ENCODE results near the gene MRPL3. TPM values are rescaled to one million over a fixed set of nuclear protein-coding genes. Genes with fewer than 3 reads are reported as not detected.

The MRPL3 gene
- total RNA-seq, 1 experiment from 2014 or later, result 137 TPM

- BruUV-seq (replicated peaks), result no TSS peak
- intact Hi-C loops (cut with micrococcal nuclease; ENCODE audit: unreplicated experiment), result no loop called here
- Histone ChIP-seq H3K4me1 (ENCODE audit: insufficient read depth, low read length, poor library complexity, severe bottlenecking) (no peaks in the 10 kb centered on the region), H3K27ac (ENCODE audit: low read depth, low read length, poor library complexity, severe bottlenecking) (no peak overlapping the region), H3K36me3 (ENCODE audit: insufficient read depth, low read length, poor library complexity, severe bottlenecking) (peaks cover 21% of the 10 kb centered on the region), H3K4me3 (ENCODE audit: low read depth, low read length, poor library complexity, severe bottlenecking) (no peak overlapping the region), H3K9me3 (ENCODE audit: low read depth, low read length, poor library complexity, severe bottlenecking) (no peaks in the 10 kb centered on the region), H3K27me3 (replicated peaks; ENCODE audit: insufficient read depth, low read depth, low read length, poor library complexity) (no peaks in the 10 kb centered on the region)
- POLR2A ChIA-PET (ENCODE audit: low non-redundant PET), result no interaction called here
- no peak for DNase-seq (ENCODE audit: low spot score)
- CTCF ChIA-PET, result no interaction called here
- TF ChIP-seq CTCF (conservative IDR thresholded peaks at IDR 0.05; ENCODE audit: low read depth, low read length) (no peak), EZH2 (IDR thresholded peaks at IDR 0.05; ENCODE audit: borderline replicate concordance, low read depth, low read length, poor library complexity, severe bottlenecking) (no peak)
Measured at GRCh38 chr3:131474115-131474514, 28.7 kb downstream of the MRPL3 start.

GRCh38 chr3:131470377-131470776 lies 32.4 kb downstream of the MRPL3 start:
- no peaks in the 10 kb centered on the region for H3K4me1 ChIP-seq (ENCODE audit: insufficient read depth, low read length, poor library complexity, severe bottlenecking)
- TF ChIP-seq EZH2 (IDR thresholded peaks at IDR 0.05; ENCODE audit: borderline replicate concordance, low read depth, low read length, poor library complexity, severe bottlenecking) (no peak), CTCF (conservative IDR thresholded peaks at IDR 0.05; ENCODE audit: low read depth, low read length) (no peak)
- peaks cover 50% of the 10 kb centered on the region for H3K36me3 ChIP-seq (ENCODE audit: insufficient read depth, low read length, poor library complexity, severe bottlenecking)
- H3K9me3 ChIP-seq (ENCODE audit: low read depth, low read length, poor library complexity, severe bottlenecking), result no peaks in the 10 kb centered on the region
- H3K4me3 ChIP-seq (ENCODE audit: low read depth, low read length, poor library complexity, severe bottlenecking), result no peak overlapping the region
- BruUV-seq (replicated peaks), result no TSS peak
- intact Hi-C loops (cut with micrococcal nuclease; ENCODE audit: unreplicated experiment), result no loop called here
- H3K27me3 ChIP-seq (replicated peaks; ENCODE audit: insufficient read depth, low read depth, low read length, poor library complexity), result no peaks in the 10 kb centered on the region
- DNase-seq (ENCODE audit: low spot score), result no peak
- H3K27ac ChIP-seq (ENCODE audit: low read depth, low read length, poor library complexity, severe bottlenecking), result no peak overlapping the region
- CTCF ChIA-PET, result no interaction called here
- POLR2A ChIA-PET (ENCODE audit: low non-redundant PET), result no interaction called here

- BruUV-seq (replicated peaks), result no TSS peak
- intact Hi-C loops (cut with micrococcal nuclease; ENCODE audit: unreplicated experiment), result no loop called here
- POLR2A ChIA-PET (ENCODE audit: low non-redundant PET), result no interaction called here
Measured at GRCh38 chr3:131458653-131459052, 44.1 kb downstream of the MRPL3 start.

More at GRCh38 chr3:131458653-131459052, 44.1 kb downstream of the MRPL3 start:
- Histone ChIP-seq H3K9me3 (ENCODE audit: low read depth, low read length, poor library complexity, severe bottlenecking) (no peaks in the 10 kb centered on the region), H3K27me3 (replicated peaks; ENCODE audit: insufficient read depth, low read depth, low read length, poor library complexity) (no peaks in the 10 kb centered on the region), H3K27ac (ENCODE audit: low read depth, low read length, poor library complexity, severe bottlenecking) (no peak overlapping the region), H3K36me3 (ENCODE audit: insufficient read depth, low read length, poor library complexity, severe bottlenecking) (peaks cover 6% of the 10 kb centered on the region), H3K4me1 (ENCODE audit: insufficient read depth, low read length, poor library complexity, severe bottlenecking) (no peaks in the 10 kb centered on the region), H3K4me3 (ENCODE audit: low read depth, low read length, poor library complexity, severe bottlenecking) (no peak overlapping the region)
- TF ChIP-seq EZH2 (IDR thresholded peaks at IDR 0.05; ENCODE audit: borderline replicate concordance, low read depth, low read length, poor library complexity, severe bottlenecking) (no peak), CTCF (conservative IDR thresholded peaks at IDR 0.05; ENCODE audit: low read depth, low read length) (no peak)
- CTCF ChIA-PET, result no interaction called here
- DNase-seq (ENCODE audit: low spot score), result no peak
